GM12892 (cell line): ENCODE measurements around the gene ARIH2.

Source experiments
- POLR2A ChIP-seq: IDR thresholded peaks from 2 replicates; pipeline ENCODE4 v1.6.1; 2011; ENCODE audit warnings: low read depth, low read length, control low read depth
- POLR2AphosphoS5 ChIP-seq: IDR thresholded peaks from 2 replicates; pipeline ENCODE4 v1.6.1; 2011; ENCODE audit warnings: low read depth, low read length, control low read depth
- TAF1 ChIP-seq: IDR thresholded peaks from 2 replicates; pipeline ENCODE4 v1.6.1; 2011; ENCODE audit warnings: low read depth, mild to moderate bottlenecking, control low read depth, low read length, borderline replicate concordance

GRCh38 chr3:48891606-48892005 lies 27.0 kb upstream of the ARIH2 start:
- TF ChIP-seq POLR2A: no peak
- no peak for TF ChIP-seq TAF1
- TF ChIP-seq POLR2AphosphoS5: no peak
